IPS-18c (cell line): Measurements from ENCODE around the gene COL11A2.
"Not testable (repeated sequence)": the region's sequence is repeated elsewhere in the genome, so short reads cannot be mapped to it uniquely, and the experiment has no call there.

ENCODE experiments used
- H3K4me3 ChIP-seq: 2 replicates; pipeline ENCODE4 v1.7.0; 2013; ENCODE audit warnings: low read depth, mild to moderate bottlenecking, low read length, moderate library complexity; ENCODE audit not compliant: insufficient read depth
- H3K9me3 ChIP-seq: one replicate; pipeline ENCODE4 v1.6.1; 2013; ENCODE audit warnings: mild to moderate bottlenecking, low read length, moderate library complexity; ENCODE audit not compliant: control insufficient read depth, insufficient read depth

COL11A2 gene

DNA sequence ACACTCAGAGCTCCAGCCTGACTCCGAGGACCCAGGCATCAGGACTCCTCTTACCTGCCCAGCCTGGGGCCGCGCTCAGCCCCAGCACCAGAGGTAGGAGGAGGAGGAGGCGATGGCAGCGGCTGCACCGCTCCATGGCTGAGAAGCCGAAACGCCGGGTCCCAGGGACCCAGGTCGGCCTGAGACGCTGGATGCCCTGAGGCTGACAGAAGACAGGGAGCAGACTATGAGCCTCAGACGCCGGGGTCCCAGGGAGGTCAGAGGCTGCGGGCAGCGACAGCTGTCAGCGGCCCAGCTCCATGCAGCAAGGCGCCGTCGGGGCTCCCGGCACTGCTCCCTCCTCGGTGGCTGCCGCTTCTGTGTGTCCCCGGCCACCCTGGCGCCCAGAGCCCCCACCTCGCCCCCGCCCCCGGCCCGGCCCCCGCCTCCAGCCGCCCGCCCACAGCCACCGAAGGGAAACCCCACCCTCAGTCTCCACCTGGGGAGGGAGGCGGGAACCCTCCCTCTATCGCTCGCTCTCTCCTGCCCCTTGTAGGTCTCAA, at the start of gene COL11A2:
Gene COL11A2 (minus strand): TSS at position 363 of the 542 bp plus-strand sequence. CDS start 227 bp downstream, at position 136.
- no peaks in the 10 kb centered on the region for H3K9me3 ChIP-seq
- peak within 1 kb of the TSS; percentile 62 for H3K4me3 ChIP-seq

DNA sequence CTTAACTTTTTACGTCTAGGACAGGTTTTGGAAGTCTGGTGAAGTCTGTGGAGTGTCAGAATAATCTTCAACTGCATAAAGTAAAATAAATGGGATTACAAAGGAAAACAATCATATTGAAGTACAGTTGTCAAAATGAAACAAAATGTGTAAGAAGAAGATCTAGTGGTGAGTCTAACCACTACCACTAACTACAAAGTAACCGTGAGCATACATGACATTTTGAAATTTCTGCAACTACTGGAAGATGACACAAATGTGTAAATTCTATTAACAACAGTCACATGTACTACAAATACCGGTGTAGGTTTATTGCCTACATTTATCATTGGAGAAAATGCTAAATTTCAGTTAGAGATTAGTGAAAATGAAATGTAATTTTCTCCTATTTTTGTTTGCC, 49.7 kb upstream of the COL11A2 start:
- no peaks in the 10 kb centered on the region for H3K9me3 ChIP-seq
- H3K4me3 ChIP-seq: no peak overlapping the region

DNA sequence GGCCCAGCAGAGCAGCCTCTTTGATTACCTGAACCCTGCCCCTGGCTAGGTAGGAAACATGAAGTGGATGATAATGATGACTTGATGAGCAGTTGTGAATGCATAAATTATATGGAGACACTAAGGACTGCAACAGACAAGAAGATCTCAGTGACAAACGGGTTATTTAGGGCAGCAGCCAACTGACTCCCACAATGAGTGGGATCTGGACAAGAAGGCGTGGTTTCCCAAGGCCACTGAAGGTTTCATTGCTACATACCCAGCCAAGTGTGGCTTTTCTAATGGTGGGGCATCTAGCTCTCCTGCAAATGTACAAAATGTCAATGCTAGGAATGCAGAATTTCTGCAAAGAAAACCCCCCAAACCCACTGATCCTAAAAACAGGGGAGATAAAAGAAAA, 45.5 kb upstream of the COL11A2 start:
- Histone ChIP-seq H3K9me3 (no peaks in the 10 kb centered on the region), H3K4me3 (no peak overlapping the region)

DNA sequence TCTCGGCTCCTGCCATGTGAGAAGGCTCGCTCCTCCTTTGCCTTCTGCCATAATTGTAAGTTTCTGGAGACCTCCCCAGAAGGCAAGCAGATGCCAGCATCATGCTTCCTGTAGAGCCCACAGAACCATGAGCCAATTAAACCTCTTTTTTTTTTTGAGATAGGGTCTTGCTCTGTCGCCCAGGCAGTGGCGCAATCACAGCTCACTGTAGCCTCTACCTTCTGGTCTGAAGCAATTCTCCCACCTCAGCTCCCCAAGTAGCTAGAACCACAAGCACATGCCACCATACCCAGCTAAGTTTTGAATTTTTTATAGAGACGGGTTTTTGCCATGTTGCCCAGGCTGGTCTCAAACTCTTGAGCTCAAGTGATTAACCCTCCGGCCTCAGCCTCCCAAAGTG, 44.6 kb upstream of the COL11A2 start:
- Histone ChIP-seq H3K9me3 (no peaks in the 10 kb centered on the region), H3K4me3 (no peak overlapping the region)

DNA sequence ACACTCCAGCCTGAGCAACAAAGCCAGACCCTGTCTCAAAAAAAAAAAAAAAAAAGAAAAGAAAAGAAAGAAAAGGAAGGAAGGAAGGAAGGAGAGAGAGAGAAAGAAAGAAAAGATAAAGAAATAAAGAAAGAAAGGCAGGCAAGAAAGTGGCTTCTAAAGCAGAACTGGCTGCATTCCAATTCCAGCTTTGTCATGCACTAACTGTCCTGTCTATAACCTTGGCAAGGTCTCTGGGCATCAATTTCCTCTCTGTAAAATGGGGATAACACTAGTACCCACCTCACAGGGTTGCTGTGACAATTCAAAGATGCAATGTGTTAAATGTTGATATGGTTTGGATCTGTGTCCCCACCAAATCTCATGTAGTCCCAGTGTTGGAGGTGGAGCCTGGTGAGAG, 44.1 kb upstream of the COL11A2 start:
- no peak overlapping the region for H3K4me3 ChIP-seq
- H3K9me3 ChIP-seq: no peaks in the 10 kb centered on the region

DNA sequence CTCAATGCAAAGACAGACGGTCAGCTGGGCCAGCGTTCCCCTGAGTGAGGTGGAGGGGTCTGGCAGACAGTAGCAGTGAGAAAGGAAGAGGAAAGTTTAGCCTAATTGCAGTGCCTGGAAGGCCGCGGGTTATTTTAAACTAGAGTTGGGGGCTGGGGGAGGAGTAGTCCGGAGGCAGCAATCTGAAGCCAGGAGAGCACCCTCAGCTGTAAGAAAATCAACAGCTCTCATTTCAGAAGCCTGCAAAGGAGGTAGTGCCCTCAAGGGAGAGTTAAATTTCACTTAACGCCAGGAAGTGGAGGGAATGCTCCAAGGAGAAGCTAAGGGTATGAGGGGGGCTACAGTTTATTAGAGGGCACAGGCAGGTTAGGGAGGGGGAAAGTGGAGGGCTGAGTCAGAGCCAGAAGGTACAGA, 43.0 kb upstream of the COL11A2 start:
- no peaks in the 10 kb centered on the region for H3K9me3 ChIP-seq
- H3K4me3 ChIP-seq: no peak overlapping the region

DNA sequence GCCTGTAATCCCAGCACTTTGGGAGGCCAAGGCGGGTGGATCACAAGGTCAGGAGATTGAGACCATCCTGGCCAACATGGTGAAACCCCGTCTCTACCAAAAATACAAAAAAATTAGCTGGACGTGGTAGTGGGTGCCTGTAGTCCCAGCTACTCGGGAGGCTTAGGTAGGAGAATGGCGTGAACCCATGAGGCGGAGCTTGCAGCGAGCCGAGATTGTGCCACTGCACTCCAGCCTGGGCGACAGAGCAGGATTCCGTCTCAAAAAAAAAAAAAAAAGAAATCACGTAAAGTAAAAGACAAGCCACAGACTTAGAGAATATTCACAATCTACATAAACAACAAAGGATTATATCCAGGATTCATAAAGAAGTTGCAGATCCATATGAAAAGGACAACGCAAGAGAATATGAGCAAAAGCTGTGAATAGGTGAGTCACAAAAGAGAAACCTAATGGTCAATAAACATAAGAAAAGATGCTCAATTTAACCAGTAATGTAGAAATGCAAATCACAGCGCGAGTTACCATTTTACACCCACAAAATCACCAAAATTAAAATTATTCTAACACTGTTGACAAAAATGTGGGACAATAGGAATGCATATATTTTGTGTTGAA, 34.3 kb upstream of the COL11A2 start:
- not testable (repeated sequence) for H3K9me3 ChIP-seq, H3K4me3 ChIP-seq

DNA sequence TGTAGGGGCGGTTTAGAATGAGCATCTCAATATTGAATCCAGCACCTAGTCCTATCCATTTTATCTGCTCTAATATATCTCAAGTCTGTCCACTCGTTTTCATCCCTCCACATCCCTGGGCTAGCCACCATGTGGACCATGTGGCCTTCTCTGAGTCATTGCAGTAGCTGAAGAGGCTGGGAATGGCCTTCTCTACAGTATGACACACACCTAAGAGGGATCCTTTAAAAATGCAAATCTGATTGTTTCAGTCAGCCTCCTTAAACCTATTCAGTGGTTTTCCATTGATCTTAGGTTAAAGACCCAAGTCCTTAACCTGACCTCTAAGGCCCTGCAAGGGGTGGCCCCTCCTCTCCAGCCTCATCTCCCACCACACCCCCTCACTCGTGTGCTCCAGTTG, 25.4 kb upstream of the COL11A2 start:
- peaks cover 4% of the 10 kb centered on the region for H3K9me3 ChIP-seq
- no peak overlapping the region for H3K4me3 ChIP-seq

DNA sequence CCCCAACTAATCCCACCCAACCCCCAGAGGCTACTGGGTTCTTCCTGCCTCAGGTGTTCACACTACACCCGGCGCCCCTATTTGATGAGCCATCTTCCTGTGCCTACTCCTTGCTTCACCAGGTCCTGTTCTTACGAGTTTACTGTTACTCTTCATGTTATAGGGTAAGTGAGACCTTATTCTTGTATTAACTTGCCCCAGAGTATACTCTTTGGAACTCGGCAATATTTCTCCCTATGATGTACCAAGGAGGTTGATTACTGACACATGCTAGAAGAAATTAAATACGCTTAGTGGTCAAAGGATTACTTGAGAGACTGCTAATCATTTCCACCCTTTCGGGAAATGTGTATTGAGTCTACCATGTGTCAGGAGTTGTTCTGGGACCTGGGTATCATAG, 25.0 kb upstream of the COL11A2 start:
- H3K4me3 ChIP-seq: no peak overlapping the region
- peaks cover 4% of the 10 kb centered on the region for H3K9me3 ChIP-seq

DNA sequence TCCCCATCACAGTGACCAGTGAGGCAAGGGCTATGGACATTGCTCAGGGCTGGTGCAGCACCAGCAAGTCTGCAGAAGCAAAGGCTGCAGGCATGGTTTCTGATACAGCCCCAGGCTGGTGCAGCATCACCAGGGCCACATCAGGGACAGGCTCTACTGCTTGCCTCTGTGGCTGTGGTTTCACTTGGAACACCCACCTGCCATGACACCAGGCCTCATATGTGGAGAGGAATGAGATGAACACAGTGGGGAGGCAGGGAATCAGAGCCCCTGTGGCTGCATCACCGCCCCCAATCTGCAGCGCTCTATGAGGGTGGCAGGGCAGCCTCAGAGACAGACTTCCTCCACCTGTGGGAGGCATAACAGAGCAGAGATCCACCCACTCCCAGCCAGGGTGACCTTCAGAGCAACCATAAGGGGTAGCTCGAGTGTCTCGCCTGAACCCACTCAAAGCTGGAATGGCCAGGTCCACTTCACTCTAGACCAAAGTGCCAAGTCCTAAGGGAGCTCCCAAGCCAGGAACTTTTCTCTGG, 23.9 kb upstream of the COL11A2 start:
- H3K4me3 ChIP-seq: no peak overlapping the region
- peaks cover 4% of the 10 kb centered on the region for H3K9me3 ChIP-seq

DNA sequence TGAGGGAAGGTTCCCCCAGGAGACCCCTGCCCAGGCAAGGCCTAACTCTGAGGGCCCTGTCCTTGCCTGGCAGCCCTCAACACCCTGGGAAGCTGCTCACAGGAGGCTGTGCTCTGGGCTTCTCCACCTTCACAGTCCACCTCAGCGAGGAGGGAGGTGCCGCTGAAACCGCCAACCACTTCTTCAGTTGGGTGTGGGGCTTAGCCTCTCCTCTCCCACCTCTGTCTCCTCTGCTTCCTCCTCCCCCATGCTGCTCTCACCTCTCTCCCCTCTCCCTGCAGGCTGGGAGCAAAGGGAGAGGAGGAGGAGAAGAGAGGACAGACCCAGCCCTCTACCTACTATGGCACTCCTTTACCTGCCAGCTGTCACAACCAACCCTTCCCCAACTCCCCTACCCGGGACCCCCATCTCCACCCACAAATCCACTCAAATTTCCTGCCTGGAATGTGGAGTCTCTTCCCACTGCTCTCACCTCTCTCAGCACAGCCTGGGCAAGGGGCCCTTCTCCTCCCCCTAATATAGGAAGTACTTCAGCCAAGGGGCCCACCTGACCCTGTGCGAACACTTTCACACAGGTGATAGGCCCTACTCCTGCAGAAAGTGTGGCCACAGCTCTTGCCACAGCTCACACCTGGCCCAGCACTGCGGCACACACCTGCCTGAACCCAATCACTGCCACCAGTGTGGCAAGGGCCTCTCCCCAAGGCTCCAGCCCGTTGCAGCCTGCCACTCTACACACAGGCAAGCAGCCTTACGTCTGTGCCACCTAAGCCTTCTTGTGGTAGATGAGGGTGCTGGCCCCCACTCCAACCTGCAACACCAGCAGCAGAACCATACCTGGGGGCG, 23.2 kb upstream of the COL11A2 start:
- H3K9me3 ChIP-seq: peaks cover 4% of the 10 kb centered on the region
- H3K4me3 ChIP-seq: no peak overlapping the region

DNA sequence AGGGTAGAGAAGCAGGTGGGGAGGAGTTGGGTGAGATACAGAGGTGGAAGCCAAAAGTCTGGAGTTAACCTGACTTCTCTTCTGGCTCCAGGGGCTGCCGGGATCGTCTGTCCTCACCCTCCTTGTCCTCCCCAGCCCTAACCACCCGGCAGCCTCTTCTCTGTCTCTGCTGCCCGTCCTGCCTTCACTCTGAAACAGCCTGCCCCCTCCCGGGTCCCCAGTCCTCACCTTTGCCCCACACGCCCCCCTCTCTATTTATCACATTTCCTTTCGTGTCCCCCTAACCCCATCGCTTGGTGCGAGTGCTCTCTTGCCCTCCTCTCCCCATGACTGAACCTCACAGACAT, 21.7 kb upstream of the COL11A2 start:
- H3K4me3 ChIP-seq: peak overlapping the region; percentile 70
- peaks cover 4% of the 10 kb centered on the region for H3K9me3 ChIP-seq

DNA sequence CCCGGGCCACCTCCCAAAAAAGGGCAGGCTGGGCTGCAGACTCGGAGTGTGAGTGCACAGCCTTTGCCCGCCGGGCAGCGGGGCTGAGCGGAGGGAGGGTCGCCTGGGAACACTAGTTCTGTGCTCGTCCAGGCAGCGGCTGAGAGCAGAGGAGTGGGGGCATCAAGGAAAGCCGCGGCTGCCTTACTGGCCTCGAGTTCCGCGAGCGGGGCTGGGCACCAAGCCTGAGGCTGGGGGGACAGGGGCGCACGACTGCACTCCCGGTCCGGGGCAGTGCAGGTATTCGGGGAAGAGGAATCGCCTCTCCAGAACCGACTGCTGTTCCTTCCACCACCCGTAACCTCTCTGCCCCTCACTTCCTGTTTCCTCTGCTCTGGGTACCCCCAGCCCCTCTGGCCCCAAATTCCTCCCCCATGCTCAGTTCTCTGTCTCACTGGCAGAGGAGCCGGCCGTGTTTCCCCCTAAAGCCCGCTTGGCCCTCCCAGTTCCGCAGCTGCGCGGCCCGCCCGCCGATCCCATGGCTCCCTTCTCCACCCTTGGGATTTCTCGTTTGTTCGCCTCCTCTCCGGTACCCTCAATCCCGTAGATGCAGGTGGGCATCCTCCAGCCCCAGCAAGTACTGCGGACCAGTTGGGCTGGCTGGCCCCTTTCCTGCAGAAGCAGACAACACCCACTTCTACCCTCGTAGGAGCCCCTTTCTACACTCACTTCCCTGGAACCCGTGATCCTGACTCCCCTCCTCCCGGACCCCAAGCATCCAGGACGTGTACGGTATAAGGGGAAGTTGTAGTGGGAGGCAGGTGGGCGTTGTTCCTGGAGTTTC, 21.1 kb upstream of the COL11A2 start:
- Histone ChIP-seq H3K9me3 (peaks cover 4% of the 10 kb centered on the region), H3K4me3 (peak overlapping the region; percentile 70)

DNA sequence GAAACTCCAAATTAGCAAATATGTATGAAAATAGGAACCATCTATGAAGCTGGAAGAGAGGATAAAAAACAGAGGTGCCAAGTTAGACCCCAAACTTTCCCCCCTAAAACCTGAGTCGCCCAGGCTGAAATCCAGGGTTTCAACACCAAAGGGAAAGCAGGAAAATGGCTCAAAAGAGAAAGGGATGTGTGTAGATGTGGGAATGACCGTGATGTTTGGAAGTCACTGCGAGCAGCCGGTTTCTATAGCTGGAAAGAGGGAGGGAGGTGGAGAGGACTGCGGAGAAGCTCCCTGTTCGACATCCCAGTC, 20.5 kb upstream of the COL11A2 start:
- Histone ChIP-seq H3K9me3 (peaks cover 4% of the 10 kb centered on the region), H3K4me3 (peak overlapping the region; percentile 70)

DNA sequence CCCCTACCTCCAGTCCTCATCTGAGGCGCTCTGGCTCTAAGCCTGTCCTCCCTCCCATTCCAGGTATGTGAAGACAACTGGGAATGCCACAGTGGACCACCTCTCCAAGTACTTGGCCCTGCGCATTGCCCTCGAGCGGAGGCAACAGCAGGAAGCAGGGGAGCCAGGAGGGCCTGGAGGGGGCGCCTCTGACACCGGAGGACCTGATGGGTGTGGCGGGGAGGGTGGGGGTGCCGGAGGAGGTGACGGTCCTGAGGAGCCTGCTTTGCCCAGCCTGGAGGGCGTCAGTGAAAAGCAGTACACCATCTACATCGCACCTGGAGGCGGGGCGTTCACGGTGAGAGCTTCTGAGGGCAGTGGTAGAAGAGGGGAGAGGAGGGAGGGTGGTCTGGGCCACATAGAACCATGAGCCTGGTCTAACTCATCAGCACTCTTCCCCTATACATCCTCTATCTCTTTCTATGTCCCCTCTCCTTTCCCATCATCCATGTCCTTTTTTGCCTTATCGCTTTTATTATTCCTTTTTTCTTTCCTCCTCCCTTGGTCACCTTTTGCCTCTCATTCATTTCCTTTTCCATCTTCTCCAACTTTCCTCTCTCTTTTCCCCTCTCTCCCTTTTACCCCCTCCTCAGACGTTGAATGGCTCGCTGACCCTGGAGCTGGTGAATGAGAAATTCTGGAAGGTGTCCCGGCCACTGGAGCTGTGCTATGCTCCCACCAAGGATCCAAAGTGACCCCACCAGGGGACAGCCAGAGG, 19.6 kb upstream of the COL11A2 start:
- Histone ChIP-seq H3K4me3 (no peak overlapping the region), H3K9me3 (peaks cover 2% of the 10 kb centered on the region)

DNA sequence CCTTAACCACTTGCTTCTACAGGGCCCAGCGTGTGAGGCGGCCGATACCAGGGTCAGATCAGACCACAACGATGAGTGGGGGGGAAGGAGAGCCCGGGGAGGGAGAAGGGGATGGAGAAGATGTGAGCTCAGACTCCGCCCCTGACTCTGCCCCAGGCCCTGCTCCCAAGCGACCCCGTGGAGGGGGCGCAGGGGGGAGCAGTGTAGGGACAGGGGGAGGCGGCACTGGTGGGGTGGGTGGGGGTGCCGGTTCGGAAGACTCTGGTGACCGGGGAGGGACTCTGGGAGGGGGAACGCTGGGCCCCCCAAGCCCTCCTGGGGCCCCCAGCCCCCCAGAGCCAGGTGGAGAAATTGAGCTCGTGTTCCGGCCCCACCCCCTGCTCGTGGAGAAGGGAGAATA, 18.9 kb upstream of the COL11A2 start:
- peaks cover 2% of the 10 kb centered on the region for H3K9me3 ChIP-seq

DNA sequence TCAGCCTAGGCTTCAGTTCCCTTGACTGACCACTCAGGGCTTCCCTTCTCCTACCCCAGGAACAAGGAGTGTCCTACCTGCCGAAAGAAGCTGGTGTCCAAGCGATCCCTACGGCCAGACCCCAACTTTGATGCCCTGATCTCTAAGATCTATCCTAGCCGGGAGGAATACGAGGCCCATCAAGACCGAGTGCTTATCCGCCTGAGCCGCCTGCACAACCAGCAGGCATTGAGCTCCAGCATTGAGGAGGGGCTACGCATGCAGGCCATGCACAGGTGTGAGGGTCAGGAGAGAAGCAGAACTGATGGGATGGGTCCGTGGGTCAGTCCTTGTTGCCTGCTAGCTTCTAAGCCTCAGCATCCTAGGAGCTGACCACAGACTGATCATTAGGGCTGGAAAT, 17.6 kb upstream of the COL11A2 start:
- Histone ChIP-seq H3K9me3 (peaks cover 2% of the 10 kb centered on the region), H3K4me3 (no peak overlapping the region)

More for the DNA sequence above, 18.9 kb upstream of the COL11A2 start:
- no peak overlapping the region for H3K4me3 ChIP-seq
